GM18505 (cell line): ENCODE data around the gene CCDC136.
A peak's percentile ranks its signal among the peaks of the same experiment; 100 is the strongest.

Experiments used
- ATAC-seq: cut with Tn5 transposase; IDR thresholded peaks from one replicate; pipeline ENCODE4 v1.9.1; 2021; ENCODE audit not compliant: unreplicated experiment
- POLR2A ChIP-seq: IDR thresholded peaks from 4 replicates; pipeline ENCODE4 v1.6.1; 2011; ENCODE audit warnings: borderline replicate concordance; ENCODE audit not compliant: insufficient read depth, insufficient read length; ENCODE audit errors: extremely low read depth

CCDC136 gene

DNA sequence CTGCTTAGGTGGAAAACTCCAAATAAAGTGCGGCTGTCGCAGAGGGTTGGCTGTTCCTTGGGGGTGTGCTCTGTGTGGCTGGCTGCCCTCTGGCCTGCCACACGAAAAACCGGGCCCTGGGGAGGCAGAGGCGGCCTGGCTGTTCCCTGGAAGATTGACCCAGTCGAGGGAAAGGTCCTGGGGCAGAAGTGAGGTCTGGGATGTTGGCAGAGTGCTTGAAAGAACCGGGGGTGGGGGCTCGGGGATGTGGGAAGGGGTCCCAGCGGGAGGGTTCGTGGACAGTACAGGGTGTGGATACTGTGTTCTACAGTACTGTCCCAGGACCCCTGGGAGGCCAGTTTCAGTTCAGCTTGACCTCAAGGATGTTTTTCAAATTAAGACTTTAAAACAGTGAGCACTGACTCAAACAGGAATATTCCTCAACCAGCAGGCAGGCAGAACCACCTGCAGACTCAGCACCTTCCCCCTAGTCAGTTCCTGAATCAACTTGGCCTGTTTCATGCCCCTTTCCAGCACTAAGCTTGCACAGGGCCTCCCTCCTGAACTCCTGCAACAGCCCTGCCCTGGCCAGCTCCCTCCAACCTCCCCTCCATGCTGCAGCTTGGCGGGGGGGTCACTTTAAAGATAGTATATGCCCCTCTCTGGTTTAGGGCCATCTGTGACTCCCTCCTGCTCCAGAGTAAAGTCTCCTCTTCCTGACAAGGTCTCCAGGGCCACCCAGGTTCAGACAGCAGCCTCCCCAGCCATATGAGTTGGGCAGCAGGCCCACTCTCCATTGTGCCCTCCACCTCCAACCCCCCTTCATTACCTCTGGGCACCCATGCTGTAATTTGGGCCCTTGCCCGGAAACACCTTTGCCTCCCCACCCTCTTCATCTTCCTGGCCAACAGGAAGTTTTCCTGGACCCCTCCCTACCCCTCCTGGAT lies 67.7 kb downstream of the CCDC136 start:
- ATAC-seq = no peak
- no peak for TF ChIP-seq POLR2A

DNA sequence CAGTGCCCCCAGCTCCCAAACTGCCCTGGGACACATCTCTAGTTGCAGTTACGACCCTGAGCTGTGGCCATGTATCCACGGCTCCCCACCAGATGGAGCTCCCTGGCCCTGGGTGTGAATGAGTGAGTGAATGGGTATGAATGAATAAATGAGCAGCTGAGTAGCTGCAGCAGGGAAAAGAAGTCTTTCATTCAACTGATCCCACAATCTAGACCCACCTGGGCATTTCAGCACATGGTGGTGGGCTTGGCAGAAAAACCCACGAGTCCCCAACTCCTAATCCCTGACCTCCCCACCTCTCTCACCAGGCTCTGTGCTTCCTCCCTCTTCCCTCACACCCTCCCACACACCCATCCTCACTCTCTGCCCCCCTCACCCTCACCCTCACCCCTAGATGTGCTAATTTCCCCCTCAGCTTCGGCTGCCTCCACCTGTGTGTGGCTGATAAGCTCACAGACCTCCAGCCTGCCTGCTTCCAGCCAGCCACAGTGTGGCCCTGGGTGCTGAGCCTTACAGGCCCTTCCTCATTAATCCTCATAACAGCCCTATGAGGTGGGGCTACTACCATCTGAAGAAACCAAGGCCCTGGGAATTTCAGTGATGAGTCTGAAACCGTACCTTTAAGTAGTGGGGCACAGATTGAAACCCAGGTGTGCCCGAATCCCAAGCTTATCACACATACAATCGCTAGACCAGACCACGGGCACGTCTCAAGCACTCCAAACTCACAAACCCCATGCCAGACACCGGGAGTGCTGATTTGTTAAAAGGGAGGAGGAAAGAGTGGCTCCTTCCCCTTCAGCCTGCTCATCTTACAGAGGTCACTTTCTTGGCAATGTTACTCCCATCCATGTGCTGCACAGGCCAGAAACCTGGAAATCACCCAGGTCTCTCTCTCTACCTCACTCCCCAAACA lies 68.6 kb downstream of the CCDC136 start:
- no peak for ATAC-seq
- TF ChIP-seq POLR2A = no peak

DNA sequence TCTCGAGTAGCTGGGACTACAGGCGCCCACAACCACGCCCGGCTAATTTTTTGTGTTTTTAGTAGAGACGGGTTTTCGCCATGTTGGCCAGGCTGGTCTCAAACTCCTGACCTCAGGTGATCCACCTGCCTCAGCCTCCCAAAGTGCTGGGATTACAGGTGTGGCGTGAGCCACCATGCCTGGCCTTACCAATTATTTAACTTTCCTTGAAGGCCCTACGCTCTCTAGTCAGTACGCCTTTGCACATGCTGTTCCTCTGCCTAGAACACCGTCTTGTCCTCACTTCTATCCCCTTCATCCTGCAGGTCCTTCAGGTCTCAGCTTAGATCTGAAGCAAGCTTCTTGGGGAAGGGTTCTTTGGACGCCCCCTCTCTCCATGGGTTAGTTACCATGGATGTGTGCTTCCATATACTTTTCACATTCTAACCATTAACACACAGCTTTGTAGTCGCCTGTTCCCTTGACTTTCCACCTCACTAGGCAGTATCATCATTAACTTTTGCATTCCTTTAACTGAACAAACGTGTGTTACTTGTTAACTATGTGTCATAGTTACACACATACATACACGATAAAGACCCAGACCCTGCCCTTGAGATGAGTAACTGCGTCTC lies 70.3 kb downstream of the CCDC136 start:
- no peak for ATAC-seq
- no peak for TF ChIP-seq POLR2A

DNA sequence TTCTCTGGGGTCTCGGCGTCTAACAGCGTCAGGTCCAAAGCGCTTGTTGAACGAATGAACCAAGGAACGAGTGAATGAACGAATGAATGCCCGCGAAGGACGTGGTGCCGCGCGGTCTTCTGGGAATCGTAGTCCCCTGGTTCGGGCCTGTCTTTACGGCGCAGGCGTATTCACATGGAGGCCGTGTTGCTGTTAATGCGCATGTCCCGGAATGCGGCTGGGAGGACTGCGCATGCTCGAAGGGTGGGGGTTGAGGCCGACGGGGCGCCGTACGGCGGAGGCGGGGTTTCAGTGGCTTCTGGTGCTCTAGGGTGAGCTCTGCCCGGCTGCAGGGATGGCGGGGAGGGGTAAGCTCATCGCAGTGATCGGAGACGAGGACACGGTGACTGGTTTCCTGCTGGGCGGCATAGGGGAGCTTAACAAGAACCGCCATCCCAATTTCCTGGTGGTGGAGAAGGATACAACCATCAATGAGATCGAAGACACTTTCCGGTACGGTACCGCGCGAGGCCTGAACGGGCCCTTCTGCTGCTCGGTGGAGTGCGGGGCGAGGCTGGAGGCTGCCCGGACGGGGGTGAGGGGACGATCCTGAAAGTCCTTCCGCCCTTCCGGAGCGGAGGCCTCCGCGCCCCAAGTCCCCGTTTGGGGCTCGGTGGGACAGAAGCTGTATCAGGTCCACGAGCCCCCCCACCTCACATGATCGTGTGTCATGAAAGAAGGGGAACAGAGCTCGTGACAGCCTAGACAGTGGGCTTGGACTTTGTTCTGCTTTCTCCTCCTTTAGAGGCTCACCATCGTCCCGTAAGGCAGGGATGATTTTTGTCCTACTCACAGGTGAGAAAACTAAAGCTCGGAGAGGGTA lies 71.0 kb downstream of the CCDC136 start, which contains the start of gene ATP6V1F:
TSS of gene ATP6V1F (plus strand) at position 286 of the 862 bp plus-strand sequence. CDS start at position 335, 49 bp downstream.
- ATAC-seq = peak; percentile 81
- TF ChIP-seq POLR2A = peak; percentile 84

DNA sequence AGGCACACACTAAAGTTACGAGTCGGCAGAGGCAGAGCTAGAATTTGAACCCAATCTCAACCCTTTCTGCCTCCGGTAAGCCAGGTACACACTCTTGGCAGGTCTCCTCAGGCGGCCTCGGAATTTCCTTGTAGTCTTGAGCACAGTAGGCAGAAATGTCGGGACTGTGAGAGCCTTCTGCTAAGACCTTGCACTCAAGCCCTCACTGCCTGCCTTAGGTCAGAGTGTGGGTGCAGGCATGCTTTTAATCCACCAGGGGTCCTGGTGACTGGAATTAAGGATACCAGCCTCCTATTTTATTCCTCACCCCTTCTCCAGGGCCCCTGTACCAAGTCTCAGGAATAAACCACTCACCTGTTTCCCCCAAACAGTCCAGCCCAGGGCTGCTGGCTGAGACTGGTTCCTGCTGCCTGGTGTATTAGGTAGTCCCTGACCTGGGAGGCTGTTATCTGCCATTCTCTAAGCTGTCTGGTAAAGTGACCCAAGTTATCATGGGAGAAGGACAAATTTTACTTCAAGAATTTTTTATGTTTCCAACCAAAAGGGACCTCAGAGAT lies 71.7 kb downstream of the CCDC136 start:
- ATAC-seq = no peak
- no peak for TF ChIP-seq POLR2A

DNA sequence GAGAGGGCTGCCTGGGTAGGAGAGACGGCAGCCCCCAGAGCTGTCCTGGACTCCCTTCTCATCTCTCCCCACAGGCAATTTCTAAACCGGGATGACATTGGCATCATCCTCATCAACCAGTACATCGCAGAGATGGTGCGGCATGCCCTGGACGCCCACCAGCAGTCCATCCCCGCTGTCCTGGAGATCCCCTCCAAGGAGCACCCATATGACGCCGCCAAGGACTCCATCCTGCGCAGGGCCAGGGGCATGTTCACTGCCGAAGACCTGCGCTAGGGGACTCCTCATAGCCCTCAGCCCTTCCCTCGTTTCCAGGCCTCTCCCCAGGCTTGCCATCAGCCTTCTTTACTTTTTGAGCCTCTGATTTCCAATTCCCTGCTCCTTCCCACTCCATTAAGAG lies 73.5 kb downstream of the CCDC136 start:
- ATAC-seq = no peak
- TF ChIP-seq POLR2A = no peak

DNA sequence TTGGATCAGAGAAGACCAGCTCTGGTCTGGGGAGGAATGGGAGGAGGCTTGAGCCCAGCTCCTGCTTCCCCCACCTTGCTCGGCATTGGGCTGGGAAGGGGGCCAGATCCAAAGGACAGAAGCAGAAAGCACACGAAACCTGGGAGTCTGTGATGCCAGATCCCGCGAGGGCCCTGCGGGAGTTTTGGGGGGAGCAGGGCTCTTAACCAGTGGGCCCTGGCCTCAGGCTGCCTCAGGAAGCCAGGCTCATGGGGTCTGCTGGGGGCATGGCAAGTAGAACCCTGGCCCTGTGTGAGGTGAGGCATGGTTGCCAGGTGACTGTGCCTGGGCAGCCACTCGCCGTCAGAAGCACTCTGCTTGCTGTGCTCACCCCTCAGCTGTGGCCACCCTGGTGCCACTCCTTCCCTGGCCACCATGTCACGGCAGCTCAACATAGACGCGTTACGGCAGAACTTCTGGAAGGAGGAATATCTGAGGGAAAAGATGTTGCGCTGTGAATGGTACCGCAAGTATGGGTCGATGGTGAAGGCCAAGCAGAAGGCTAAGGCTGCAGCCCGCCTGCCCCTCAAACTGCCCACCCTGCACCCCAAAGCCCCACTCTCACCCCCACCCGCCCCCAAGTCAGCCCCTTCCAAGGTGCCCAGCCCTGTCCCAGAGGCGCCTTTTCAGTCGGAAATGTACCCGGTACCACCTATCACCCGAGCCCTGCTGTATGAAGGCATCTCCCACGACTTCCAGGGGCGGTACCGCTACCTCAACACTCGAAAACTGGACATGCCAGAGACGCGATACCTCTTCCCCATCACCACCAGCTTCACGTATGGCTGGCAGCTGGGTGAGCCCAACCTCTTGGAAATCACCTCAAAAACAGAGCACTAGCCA lies 74.5 kb downstream of the CCDC136 start:
- ATAC-seq = no peak

DNA sequence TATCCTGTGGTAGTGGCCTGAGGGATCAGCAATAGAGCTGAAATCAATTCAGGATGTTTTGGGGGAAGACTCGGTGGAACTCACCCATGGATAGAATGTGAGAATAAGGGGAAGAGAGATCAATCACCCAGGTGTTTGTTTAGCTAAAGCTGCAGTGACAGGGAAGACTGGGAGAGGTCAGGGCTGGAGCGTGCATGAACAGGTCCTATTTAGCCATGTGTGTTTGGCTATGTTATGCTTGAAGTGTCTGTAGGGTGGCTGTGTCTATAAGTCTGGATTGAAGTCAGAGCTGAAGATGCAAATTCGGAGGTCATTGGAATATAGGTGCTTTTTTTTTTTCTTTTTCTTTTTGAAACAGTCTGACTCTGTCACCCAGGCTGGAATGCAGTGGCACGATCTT lies 75.5 kb downstream of the CCDC136 start:
- no peak for TF ChIP-seq POLR2A
- no peak for ATAC-seq

More for the DNA sequence above, 74.5 kb downstream of the CCDC136 start:
- TF ChIP-seq POLR2A = peak; percentile 7

DNA sequence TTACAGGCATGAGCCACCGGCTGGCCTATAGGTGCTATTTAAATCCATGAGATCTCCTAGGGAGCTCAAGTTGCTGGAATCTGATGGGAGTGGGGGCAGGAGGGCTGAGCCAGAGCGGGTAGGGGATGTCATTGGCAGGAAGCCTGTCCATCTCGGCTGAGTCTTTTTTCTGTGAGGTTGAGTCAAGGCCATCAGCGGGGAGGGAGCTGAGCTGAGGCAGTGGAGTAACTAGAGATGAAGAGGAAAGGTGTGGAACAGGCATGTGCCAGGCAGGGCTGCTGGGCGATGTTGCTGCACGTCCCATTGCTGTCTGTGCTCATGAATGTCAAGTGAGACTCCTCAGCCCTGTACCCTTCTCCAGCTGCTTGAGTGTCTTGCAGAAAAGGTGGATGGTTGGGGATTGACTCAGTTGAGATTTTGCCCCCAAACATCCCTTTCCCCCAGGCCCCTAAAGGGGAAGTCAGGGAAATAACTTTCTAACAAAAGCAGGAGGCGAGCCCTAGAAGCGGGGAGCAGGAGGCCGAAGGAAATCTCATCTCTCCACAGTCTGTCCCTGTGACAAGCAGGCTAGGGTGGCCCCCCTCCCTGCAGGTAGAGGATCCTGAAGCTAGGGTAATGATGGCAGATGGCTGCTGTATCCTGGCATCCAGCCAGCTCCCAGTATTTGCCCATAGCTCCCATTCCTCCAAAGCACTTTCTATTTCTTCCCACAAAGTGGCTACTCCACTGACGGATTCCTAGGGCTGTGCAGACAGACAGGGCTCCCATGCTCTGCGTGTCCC lies 76.3 kb downstream of the CCDC136 start:
- TF ChIP-seq POLR2A = no peak
- no peak for ATAC-seq

DNA sequence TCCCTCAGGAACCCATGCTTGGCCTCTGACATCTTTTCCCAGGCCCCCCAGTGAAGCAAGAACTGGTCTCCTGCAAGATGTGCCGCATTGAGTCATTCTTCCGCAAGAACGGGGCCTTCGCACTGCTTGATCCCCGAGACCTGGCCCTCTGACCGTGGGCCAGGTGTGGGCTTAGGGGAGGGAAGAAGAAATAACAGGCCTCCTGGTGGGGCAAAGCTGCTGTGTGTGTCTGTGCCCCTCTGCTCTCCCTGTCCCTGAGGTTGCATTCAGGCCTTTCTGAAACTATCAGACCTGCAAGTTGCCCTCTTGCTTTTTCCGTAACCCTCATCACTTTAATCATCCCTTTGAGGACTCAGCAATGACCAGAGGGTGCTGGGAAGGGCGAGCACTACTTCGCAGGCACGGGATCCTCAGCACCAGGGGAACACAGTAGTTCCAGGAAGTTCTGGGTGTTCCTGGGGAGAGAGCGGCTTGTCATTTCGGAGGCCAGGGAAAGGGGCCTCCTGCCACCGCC lies 76.9 kb downstream of the CCDC136 start:
- ATAC-seq = no peak
- TF ChIP-seq POLR2A = no peak
